GM12865 (cell line): Measurements from ENCODE around the gene QRFP.
"Not testable (repeated sequence)": the region's sequence is repeated elsewhere in the genome, so short reads cannot be mapped to it uniquely, and the experiment has no call there.

Source experiments
- DNase-seq: peaks from one replicate; pipeline ENCODE4 v3.0.0; 2010; ENCODE audit warnings: low read depth
- H3K4me3 ChIP-seq: 2 replicates; pipeline ENCODE4 v1.5.1; 2011; ENCODE audit warnings: mild to moderate bottlenecking, low read depth, low read length, control low read depth
- TF ChIP-seq, protein P1 (sequence below): IDR thresholded peaks from 2 replicates; pipeline ENCODE4 v1.5.1; 2011; ENCODE audit warnings: low read length, control low read depth, low read depth, inconsistent platforms; ENCODE audit not compliant: insufficient read depth; ENCODE audit errors: missing control alignments

The QRFP gene

DNA sequence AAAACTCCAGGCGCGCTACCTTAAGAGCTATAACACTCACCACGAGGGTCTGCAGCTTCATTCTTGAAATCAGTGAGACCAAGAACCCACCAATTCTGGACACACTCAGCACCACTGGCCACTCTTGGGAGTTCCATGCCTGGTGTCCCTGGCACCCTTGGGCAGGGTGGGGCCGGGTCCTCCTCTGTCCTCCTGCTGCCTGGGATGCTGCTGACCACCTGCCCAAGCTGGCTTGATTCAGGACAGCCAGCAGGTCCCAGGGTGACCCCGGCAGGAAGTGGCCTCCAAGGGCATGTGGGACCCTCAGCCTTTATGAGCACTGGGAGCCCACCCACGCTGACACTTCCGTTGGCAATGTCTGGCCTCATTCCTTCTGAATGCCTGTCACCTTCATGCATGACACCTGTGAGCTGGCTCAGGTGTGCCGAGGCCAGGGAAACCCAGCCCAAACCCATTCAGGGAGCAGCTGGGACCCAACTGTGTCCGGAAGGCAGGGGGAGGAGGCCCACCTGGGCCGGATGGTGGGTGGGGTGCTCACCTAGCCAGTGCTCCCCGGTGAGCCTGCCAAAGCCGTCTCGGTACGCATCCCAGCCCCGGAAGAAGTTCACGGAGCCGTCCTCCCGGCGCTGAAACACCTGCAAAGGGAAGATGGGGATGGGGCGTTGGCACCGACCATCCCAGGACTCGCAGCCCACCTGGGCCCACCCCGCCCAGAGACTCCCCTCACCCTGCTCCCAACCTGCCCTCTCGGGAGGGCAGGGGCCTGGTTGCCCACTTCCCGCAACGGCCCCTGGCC is 14.8 kb upstream of the QRFP start:
- H3K4me3 ChIP-seq = no peak overlapping the region
- no peak for DNase-seq
- TF ChIP-seq, protein P1, sequence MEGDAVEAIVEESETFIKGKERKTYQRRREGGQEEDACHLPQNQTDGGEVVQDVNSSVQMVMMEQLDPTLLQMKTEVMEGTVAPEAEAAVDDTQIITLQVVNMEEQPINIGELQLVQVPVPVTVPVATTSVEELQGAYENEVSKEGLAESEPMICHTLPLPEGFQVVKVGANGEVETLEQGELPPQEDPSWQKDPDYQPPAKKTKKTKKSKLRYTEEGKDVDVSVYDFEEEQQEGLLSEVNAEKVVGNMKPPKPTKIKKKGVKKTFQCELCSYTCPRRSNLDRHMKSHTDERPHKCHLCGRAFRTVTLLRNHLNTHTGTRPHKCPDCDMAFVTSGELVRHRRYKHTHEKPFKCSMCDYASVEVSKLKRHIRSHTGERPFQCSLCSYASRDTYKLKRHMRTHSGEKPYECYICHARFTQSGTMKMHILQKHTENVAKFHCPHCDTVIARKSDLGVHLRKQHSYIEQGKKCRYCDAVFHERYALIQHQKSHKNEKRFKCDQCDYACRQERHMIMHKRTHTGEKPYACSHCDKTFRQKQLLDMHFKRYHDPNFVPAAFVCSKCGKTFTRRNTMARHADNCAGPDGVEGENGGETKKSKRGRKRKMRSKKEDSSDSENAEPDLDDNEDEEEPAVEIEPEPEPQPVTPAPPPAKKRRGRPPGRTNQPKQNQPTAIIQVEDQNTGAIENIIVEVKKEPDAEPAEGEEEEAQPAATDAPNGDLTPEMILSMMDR = no peak

DNA sequence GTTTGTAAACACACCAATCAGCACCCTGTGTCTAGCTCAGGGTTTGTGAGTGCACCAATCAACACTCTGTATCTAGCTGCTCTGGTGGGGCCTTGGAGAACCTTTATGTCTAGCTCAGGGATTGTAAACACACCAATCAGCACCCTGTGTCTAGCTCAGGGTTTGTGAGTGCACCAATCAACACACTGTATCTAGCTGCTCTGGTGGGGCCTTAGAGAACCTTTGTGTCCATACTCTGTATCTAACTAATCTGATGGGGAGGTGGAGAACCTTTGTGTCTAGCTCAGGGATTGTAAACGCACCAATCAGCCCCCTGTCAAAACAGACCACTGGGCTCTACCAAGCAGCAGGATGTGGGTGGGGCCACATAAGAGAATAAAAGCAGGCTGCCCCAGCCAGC is 14.1 kb upstream of the QRFP start:
- not testable (repeated sequence) for DNase-seq, H3K4me3 ChIP-seq

DNA sequence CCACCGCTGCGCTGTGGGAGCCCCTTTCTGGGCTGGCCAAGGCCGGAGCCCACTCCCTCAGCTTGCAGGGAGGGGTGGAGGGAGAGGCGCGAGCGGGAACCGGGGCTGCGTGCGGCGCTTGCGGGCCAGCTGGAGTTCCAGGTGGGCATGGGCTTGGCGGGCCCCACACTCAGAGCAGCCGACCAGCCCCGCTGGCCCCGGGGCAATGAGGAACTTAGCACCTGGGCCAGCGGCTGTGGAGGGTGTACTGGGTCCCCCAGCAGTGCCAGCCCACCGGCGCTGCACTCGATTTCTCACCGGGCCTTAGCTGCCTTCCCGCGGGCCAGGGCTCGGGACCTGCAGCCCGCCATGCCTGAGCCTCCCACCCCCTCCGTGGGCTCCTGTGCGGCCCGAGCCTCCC is 13.4 kb upstream of the QRFP start:
- not testable (repeated sequence) for H3K4me3 ChIP-seq, DNase-seq

DNA sequence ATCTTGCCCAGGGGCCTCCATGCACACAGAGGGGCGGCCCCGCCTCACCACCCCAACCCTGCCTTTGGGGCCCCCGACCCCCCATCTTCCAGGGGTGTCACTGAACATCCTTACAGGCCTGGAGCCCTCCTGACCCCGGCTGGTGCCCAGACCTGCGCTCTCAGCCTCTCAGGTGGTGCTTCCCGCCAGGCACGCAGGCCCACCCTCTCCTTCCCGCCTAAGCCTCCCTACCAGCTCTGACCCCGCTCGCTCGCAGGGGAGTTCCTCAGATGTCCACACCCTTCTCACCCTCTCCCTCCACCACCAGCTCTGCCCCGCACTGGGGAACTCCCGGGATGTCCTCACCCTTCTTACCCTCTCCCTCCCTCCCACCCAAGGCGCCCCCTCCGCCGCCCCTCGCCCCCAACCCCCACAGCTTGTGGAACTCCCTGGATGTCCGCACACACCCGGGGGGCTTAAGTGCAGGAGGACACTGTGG is 12.3 kb upstream of the QRFP start:
- DNase-seq = no peak

DNA sequence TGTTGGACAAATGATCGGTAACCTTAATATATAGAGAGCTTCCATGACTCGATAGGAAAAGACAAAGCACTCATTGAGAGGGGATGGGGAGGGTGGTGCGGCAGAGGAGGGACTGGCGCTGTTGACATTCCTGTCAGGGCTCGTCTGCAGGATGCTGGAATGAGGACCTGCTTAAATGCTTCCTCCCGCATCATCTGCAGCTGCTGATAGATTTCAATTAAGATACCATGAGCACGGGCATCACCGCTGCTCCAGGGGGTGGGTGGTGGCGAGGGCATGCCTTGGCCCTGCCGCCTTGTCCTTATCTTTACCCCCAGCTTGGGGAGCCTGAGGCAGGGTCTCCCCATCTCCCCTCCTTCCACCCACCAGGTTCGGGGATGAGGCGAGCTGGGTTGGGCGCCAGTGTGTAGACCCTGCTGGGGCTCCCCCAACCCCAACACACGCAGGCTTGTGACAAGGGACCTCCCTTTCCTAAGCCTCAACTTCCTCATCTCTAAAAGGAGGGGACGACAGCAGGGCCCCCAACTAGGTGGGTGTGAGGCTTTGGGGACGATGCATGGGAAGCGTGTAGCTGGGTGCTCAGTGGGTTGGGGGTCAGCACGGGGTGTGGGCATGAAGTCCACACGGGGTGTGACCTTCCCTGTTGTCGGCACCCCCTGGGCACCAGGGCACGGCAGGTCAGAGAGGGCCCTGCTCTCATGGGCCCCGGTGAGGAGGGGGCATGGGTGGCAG is 11.7 kb upstream of the QRFP start:
- TF ChIP-seq, protein P1 = no peak
- DNase-seq = no peak
- H3K4me3 ChIP-seq = no peak overlapping the region

More for the DNA sequence above, 12.3 kb upstream of the QRFP start:
- TF ChIP-seq, protein P1 = no peak
- no peak overlapping the region for H3K4me3 ChIP-seq

DNA sequence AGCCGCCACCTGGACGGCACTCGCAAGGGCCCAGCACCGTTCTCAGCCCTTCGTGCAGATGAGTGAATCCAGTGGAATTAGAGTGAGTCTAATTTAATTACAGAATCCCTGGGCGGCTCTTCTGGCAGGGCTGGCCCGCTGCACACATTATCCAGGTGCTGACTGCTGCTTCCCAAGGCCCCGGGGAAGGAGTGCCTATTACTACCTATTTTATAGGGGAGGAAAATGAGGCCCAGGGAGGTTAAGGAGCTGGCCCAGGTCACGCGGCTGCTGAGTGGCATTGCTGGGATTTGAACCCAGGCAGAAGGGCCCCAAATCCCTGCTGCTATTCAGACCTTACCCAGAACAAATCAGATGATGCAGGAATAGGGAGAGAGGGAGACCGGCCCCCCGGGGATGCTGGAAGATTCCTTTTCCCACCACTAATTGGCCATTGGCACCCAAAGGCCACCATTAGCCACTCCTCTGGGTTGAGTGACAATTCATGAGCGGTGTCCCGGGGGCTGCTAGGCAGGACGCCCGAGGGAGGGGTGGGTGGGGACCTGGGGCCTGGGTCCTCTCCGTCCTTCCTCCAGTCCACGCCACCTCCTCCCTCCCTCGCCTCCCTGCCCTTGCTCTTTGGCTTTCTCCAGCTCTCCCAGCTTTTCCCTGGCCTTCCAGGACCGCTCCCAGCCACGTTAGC is 10.3 kb upstream of the QRFP start:
- TF ChIP-seq, protein P1 = no peak
- H3K4me3 ChIP-seq = no peak overlapping the region
- DNase-seq = no peak

DNA sequence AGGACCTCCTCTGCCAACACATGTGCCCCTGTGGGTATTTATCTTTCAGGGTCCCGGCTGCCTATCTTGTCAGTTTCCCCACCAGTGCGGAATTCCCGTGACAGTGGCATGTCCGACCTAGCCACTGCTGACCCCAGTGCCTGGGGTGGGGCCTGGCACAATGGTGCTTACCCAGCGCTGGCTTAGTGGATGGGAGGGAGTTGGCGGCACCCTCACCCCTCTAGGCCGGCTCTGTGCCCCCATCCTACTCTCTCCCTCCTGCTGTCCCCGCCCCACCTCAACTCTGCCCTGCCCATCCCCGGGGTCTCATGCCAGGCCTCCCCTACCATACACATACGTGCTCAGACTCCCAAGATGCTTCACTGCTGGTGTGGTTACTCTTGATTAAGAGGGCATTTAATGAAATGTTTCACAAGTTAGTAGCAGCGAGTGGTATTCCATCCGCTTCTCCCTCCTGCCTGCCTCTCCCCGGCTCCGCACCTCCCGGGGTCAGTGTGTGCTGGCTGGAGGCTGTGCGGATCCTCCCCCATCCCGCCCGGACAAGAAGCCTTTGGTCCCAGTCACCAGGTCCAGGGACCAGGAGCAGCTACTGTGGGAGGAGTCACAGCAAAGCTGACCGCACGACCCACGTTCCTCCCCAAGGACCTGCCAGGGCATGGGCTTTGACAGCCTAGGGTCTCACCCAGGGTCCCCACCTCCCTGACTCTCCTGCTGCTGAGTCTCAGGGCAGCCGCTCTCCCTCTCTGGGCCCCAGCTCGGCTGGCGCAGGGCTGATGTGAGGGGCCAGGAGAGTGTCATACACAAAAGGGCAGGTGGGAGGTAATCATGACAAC is 9.5 kb upstream of the QRFP start:
- DNase-seq = no peak
- no peak overlapping the region for H3K4me3 ChIP-seq
- TF ChIP-seq, protein P1 = no peak
